HG02943 (cell line): ENCODE data around the gene FKRP.

Experiments
- ATAC-seq: cut with Tn5 transposase; IDR thresholded peaks from one replicate; pipeline ENCODE4 v1.9.1; 2021; ENCODE audit warnings: mild to moderate bottlenecking, low read depth, moderate library complexity; ENCODE audit not compliant: unreplicated experiment

The FKRP gene

GRCh38 chr19:46718934-46719622 lies 26.8 kb upstream of the FKRP start:
- ATAC-seq, result no peak

- no peak for ATAC-seq
Observed at GRCh38 chr19:46719629-46720502, 26.0 kb upstream of the FKRP start.

- ATAC-seq, result no peak
Observed at GRCh38 chr19:46720503-46721239, 25.2 kb upstream of the FKRP start.

GRCh38 chr19:46721269-46722003 lies 24.4 kb upstream of the FKRP start:
- ATAC-seq, result no peak

GRCh38 chr19:46722004-46722380 lies 23.9 kb upstream of the FKRP start:
- ATAC-seq, result no peak

GRCh38 chr19:46722421-46723022 lies 23.3 kb upstream of the FKRP start:
- no peak for ATAC-seq

GRCh38 chr19:46723023-46723461 lies 22.8 kb upstream of the FKRP start:
- no peak for ATAC-seq

GRCh38 chr19:46723471-46723870 lies 22.4 kb upstream of the FKRP start:
- ATAC-seq, result no peak

GRCh38 chr19:46724468-46724867 lies 21.4 kb upstream of the FKRP start:
- ATAC-seq, result no peak

- ATAC-seq, result no peak
Observed at GRCh38 chr19:46725036-46725820, 20.6 kb upstream of the FKRP start.

- ATAC-seq, result no peak
Observed at GRCh38 chr19:46725859-46726393, 19.9 kb upstream of the FKRP start.

GRCh38 chr19:46726551-46726950 lies 19.3 kb upstream of the FKRP start:
- no peak for ATAC-seq

GRCh38 chr19:46726971-46727501 lies 18.8 kb upstream of the FKRP start:
- no peak for ATAC-seq

GRCh38 chr19:46727757-46728156 lies 18.1 kb upstream of the FKRP start:
- no peak for ATAC-seq

- ATAC-seq, result no peak
Observed at GRCh38 chr19:46728208-46728607, 17.6 kb upstream of the FKRP start.

- no peak for ATAC-seq
Observed at GRCh38 chr19:46728693-46729339, 17.0 kb upstream of the FKRP start.

GRCh38 chr19:46729696-46730095 lies 16.2 kb upstream of the FKRP start:
- ATAC-seq, result no peak

GRCh38 chr19:46730187-46730586 lies 15.7 kb upstream of the FKRP start:
- ATAC-seq, result no peak
